Skeletal muscle satellite cell (primary cell): ENCODE data around the gene RPRD1A.
"Not testable (repeated sequence)": the region's sequence is repeated elsewhere in the genome, so short reads cannot be mapped to it uniquely, and the experiment has no call there.

ENCODE experiments used
- H3K27me3 ChIP-seq: 2 replicates; pipeline ENCODE4 v1.7.0; 2013; ENCODE audit warnings: low read length; ENCODE audit not compliant: control insufficient read depth, insufficient read depth
- H3K36me3 ChIP-seq: 2 replicates; pipeline ENCODE4 v1.7.0; 2013; ENCODE audit warnings: mild to moderate bottlenecking, control low read depth, low read length; ENCODE audit not compliant: insufficient read depth
- H3K4me1 ChIP-seq: 2 replicates; pipeline ENCODE4 v1.7.0; 2013; ENCODE audit warnings: low read length; ENCODE audit not compliant: control insufficient read depth, insufficient read depth
- H3K4me2 ChIP-seq: 2 replicates; pipeline ENCODE4 v1.7.0; 2013; ENCODE audit warnings: mild to moderate bottlenecking, low read length
- H3K4me3 ChIP-seq: 2 replicates; pipeline ENCODE4 v1.7.0; 2013; ENCODE audit warnings: low read length
- H3K9ac ChIP-seq: 2 replicates; pipeline ENCODE4 v1.7.0; 2013; ENCODE audit warnings: mild to moderate bottlenecking, low read depth, low read length, moderate library complexity
- H3K9me3 ChIP-seq: replicated peaks from 2 replicates; pipeline ENCODE4 v1.7.0; 2013; ENCODE audit warnings: mild to moderate bottlenecking, control low read depth, low read length

Gene RPRD1A

GRCh38 chr18:36024241-36024640 is 43.1 kb downstream of the RPRD1A start:
- H3K36me3 ChIP-seq, result peaks cover 17% of the 10 kb centered on the region
- not testable (repeated sequence) for H3K4me1 ChIP-seq

DNA sequence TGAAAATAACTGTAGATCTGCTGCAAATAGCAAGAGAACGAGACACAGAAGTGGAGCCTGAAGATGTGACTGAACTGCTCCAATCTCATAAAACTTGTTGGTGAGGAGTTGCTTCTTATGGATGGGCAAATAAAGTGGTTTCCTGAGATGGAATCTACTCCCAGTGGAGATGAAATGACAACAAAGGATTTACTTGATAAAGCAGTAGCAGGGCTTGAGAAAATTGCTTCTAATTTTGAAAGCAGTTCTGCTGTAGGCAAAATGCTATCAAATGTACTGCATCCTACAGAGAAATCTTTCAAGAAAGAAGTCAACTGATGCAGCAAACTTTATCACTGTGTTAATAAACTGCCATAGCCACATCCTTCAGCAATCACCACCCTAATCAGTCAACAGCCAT is 44.0 kb downstream of the RPRD1A start:
- Histone ChIP-seq H3K4me2 (no peak overlapping the region), H3K36me3 (peaks cover 9% of the 10 kb centered on the region), H3K9ac (no peak overlapping the region), H3K4me3 (no peak overlapping the region), H3K27me3 (no peaks in the 10 kb centered on the region), H3K9me3 (no peaks in the 10 kb centered on the region), H3K4me1 (peaks cover 7% of the 10 kb centered on the region)

More at GRCh38 chr18:36024241-36024640, 43.1 kb downstream of the RPRD1A start:
- H3K4me2 ChIP-seq, H3K9me3 ChIP-seq, H3K27me3 ChIP-seq, H3K9ac ChIP-seq, H3K4me3 ChIP-seq: not testable (repeated sequence)

- peaks cover 4% of the 10 kb centered on the region for H3K36me3 ChIP-seq
- H3K9ac ChIP-seq, result no peak overlapping the region
- H3K27me3 ChIP-seq, result no peaks in the 10 kb centered on the region
- H3K4me3 ChIP-seq, result no peak overlapping the region
- no peaks in the 10 kb centered on the region for H3K9me3 ChIP-seq
- H3K4me2 ChIP-seq, result no peak overlapping the region
- no peaks in the 10 kb centered on the region for H3K4me1 ChIP-seq
Observed at GRCh38 chr18:36020174-36020711, 47.1 kb downstream of the RPRD1A start.

GRCh38 chr18:36017232-36017631 is 50.1 kb downstream of the RPRD1A start:
- Histone ChIP-seq H3K4me3 (no peak overlapping the region), H3K36me3 (no peaks in the 10 kb centered on the region), H3K4me1 (no peaks in the 10 kb centered on the region), H3K4me2 (no peak overlapping the region), H3K9me3 (no peaks in the 10 kb centered on the region), H3K9ac (no peak overlapping the region), H3K27me3 (no peaks in the 10 kb centered on the region)

DNA sequence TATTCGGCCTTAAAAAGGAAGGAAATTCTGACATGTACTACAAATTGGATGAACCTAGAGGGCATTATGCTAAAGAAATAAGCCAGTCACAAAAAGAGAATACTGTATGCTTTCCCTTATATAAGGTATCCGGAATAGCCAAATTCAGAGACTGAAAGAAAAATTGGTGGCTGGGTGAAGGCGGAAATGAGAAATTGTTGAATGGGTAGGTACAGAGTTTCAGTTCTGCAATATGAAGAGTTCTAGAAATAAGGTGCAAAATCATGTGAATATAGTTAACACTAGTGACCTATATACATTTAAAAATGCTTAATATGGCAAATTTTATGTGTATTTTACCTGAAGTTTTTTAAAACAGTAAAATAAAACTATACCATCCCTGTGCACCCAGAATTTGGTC is 51.7 kb downstream of the RPRD1A start:
- H3K9ac ChIP-seq, result no peak overlapping the region
- H3K9me3 ChIP-seq, result no peaks in the 10 kb centered on the region
- no peaks in the 10 kb centered on the region for H3K36me3 ChIP-seq
- H3K4me3 ChIP-seq, result no peak overlapping the region
- no peak overlapping the region for H3K4me2 ChIP-seq
- no peaks in the 10 kb centered on the region for H3K27me3 ChIP-seq
- no peaks in the 10 kb centered on the region for H3K4me1 ChIP-seq

GRCh38 chr18:36012891-36013290 is 54.5 kb downstream of the RPRD1A start:
- H3K9ac ChIP-seq, result no peak overlapping the region
- H3K4me1 ChIP-seq, result no peaks in the 10 kb centered on the region
- no peak overlapping the region for H3K4me2 ChIP-seq
- H3K4me3 ChIP-seq, result no peak overlapping the region
- H3K36me3 ChIP-seq, result no peaks in the 10 kb centered on the region
- no peaks in the 10 kb centered on the region for H3K9me3 ChIP-seq
- H3K27me3 ChIP-seq, result no peaks in the 10 kb centered on the region

DNA sequence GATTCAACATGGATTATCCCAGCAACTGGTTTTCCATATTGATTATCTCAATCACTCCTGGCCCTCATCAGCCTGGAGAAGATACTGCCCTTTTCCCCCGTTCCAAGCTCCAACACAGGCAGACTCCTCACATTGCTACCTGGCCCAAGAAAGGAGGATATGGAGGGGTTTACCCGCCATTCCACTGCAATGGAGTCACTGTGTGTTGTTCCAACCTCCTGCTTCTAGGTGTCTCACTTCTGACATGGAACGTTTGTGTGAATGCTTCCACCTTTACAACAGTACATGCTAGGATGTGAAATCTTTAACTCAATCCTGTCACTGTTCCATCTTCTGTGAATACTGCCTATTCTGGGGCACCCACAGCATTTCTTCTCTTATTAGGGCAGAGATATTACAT is 58.1 kb downstream of the RPRD1A start:
- H3K4me1 ChIP-seq, result no peaks in the 10 kb centered on the region
- no peaks in the 10 kb centered on the region for H3K27me3 ChIP-seq
- no peaks in the 10 kb centered on the region for H3K36me3 ChIP-seq
- no peak overlapping the region for H3K4me3 ChIP-seq
- H3K9ac ChIP-seq, result no peak overlapping the region
- H3K4me2 ChIP-seq, result no peak overlapping the region
- no peaks in the 10 kb centered on the region for H3K9me3 ChIP-seq

GRCh38 chr18:36006997-36007396 is 60.4 kb downstream of the RPRD1A start:
- no peak overlapping the region for H3K9ac ChIP-seq
- no peaks in the 10 kb centered on the region for H3K4me1 ChIP-seq
- H3K9me3 ChIP-seq, result no peaks in the 10 kb centered on the region
- H3K27me3 ChIP-seq, result no peaks in the 10 kb centered on the region
- H3K4me3 ChIP-seq, result no peak overlapping the region
- H3K4me2 ChIP-seq, result no peak overlapping the region
- no peaks in the 10 kb centered on the region for H3K36me3 ChIP-seq

DNA sequence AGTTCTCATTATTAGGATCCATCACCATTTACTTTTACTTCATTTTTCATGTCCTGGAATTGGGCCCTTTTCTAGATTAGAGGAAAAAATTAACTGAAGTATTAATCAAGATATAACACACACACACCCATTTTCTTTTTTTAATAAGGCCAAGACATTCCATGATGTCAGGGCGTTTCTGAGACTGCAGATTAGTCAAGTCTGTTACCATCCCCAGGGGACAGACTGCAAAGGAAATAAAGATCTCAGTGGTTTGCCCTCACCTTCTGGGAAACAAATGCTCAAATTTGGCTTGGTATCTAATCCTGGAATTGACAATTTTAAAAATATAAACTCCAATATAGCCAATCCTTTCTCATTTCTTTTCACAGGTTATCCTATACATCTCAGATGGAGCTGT is 67.4 kb downstream of the RPRD1A start:
- H3K9me3 ChIP-seq, result no peaks in the 10 kb centered on the region
- H3K9ac ChIP-seq, result no peak overlapping the region
- H3K27me3 ChIP-seq, result no peaks in the 10 kb centered on the region
- H3K4me1 ChIP-seq, result no peaks in the 10 kb centered on the region
- no peak overlapping the region for H3K4me3 ChIP-seq
- no peak overlapping the region for H3K4me2 ChIP-seq
- H3K36me3 ChIP-seq, result no peaks in the 10 kb centered on the region

DNA sequence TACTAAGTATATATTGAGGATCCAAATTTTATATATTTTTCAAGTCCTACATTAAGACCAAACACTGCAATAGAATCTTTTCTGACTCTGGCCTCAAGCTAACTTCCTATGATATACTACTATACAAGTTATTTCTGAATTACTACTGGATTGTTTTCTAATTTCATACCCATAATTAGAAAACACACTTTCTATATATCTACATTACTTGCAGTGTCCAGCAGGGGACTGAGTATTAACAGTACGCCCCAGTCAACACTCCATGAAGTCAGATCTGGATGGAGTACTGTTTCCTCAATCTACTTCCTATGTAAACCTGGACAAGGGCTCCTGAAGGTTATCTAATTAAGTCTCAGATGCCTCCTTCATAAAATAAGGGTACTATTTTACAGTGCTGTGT is 68.4 kb downstream of the RPRD1A start:
- Histone ChIP-seq H3K9me3 (no peaks in the 10 kb centered on the region), H3K4me1 (no peaks in the 10 kb centered on the region), H3K9ac (no peak overlapping the region), H3K4me2 (no peak overlapping the region), H3K4me3 (no peak overlapping the region), H3K36me3 (no peaks in the 10 kb centered on the region), H3K27me3 (no peaks in the 10 kb centered on the region)

GRCh38 chr18:35993013-35993412 is 74.3 kb downstream of the RPRD1A start:
- H3K4me2 ChIP-seq, result no peak overlapping the region
- H3K27me3 ChIP-seq, result no peaks in the 10 kb centered on the region
- no peak overlapping the region for H3K9ac ChIP-seq
- no peaks in the 10 kb centered on the region for H3K4me1 ChIP-seq
- H3K4me3 ChIP-seq, result no peak overlapping the region
- no peaks in the 10 kb centered on the region for H3K9me3 ChIP-seq
- H3K36me3 ChIP-seq, result peaks cover 9% of the 10 kb centered on the region

DNA sequence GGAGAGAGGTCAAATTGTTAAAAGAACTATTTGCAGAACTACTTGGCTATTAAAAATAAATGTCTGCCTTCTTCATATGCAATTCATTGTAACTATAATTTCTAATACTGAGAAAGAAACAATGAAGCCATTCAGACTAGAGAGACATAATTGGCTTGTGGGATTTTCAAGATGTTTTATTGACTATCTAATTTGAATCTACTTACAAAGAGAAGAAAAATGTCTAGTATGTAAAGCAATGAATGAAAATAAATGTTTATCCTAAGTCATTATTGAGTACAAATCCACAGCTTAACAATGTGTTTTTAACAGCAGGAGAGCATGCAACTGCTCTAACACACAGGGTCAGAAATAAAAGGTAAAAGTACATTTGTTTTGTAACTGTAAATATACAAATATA is 75.7 kb downstream of the RPRD1A start:
- no peak overlapping the region for H3K4me2 ChIP-seq
- H3K9ac ChIP-seq, result no peak overlapping the region
- no peaks in the 10 kb centered on the region for H3K4me1 ChIP-seq
- H3K36me3 ChIP-seq, result peaks cover 9% of the 10 kb centered on the region
- no peaks in the 10 kb centered on the region for H3K9me3 ChIP-seq
- no peak overlapping the region for H3K4me3 ChIP-seq
- no peaks in the 10 kb centered on the region for H3K27me3 ChIP-seq
